GM23338 (cell line): ENCODE measurements around the gene TOMM7. TPM values are rescaled to one million over a fixed set of nuclear protein-coding genes. Genes with fewer than 3 reads are reported as not detected.

Experiments used
- ATAC-seq: fragments of 200-7000 bp; cut with Tn5 transposase; 3 replicates; pipeline ENCODE4 v1.9.1; 2020
- DNase-seq: peaks from one replicate; pipeline ENCODE4 v3.0.0-alpha.2; 2015; ENCODE audit warnings: low spot score
- H2AFZ ChIP-seq: fragments of 200-600 bp; sonication (generic); 2 replicates; pipeline ENCODE4 v1.8.0; 2016; ENCODE audit warnings: antibody characterized with exemption, mild to moderate bottlenecking, moderate library complexity
- H3F3A ChIP-seq: fragments of 200-600 bp; sonication (generic); replicated peaks from 2 replicates; pipeline ENCODE4 v1.8.0; 2017; ENCODE audit warnings: antibody characterized with exemption, mixed run types, low read depth
- H3K27ac ChIP-seq: fragments of 200-600 bp; sonication (generic); 2 replicates; pipeline ENCODE4 v1.6.1; 2016; ENCODE audit warnings: low read depth
- H3K27me3 ChIP-seq: fragments of 200-600 bp; sonication (generic); 2 replicates; pipeline ENCODE4 v1.8.0; 2016; ENCODE audit warnings: mild to moderate bottlenecking, mixed run types, moderate library complexity; ENCODE audit not compliant: insufficient read depth
- H3K36me3 ChIP-seq: fragments of 200-600 bp; sonication (generic); 2 replicates; pipeline ENCODE4 v1.8.0; 2016; ENCODE audit warnings: mild to moderate bottlenecking; ENCODE audit not compliant: insufficient read depth
- H3K4me1 ChIP-seq: fragments of 200-600 bp; sonication (generic); 2 replicates; pipeline ENCODE4 v1.8.0; 2016; ENCODE audit warnings: mild to moderate bottlenecking, moderate library complexity; ENCODE audit not compliant: insufficient read depth
- H3K4me2 ChIP-seq: fragments of 200-600 bp; sonication (generic); 2 replicates; pipeline ENCODE4 v1.7.1; 2017; ENCODE audit warnings: mixed run types
- H3K4me3 ChIP-seq: fragments of 200-600 bp; sonication (generic); 2 replicates; pipeline ENCODE4 v1.6.1; 2016; ENCODE audit warnings: mixed run types
- H3K79me2 ChIP-seq: fragments of 200-600 bp; sonication (generic); replicated peaks from 2 replicates; pipeline ENCODE4 v1.8.0; 2017; ENCODE audit warnings: mild to moderate bottlenecking; ENCODE audit not compliant: insufficient read depth
- H3K9me2 ChIP-seq: fragments of 200-600 bp; sonication (generic); 2 replicates; pipeline ENCODE4 v1.8.0; 2017; ENCODE audit not compliant: insufficient read depth
- H4K20me1 ChIP-seq: fragments of 200-600 bp; sonication (generic); replicated peaks from 2 replicates; pipeline ENCODE4 v1.8.0; 2017; ENCODE audit warnings: mild to moderate bottlenecking; ENCODE audit not compliant: insufficient read depth
- H3K27ac Mint-ChIP-seq: 2 replicates; pipeline ENCODE4 v1.8.0; 2020; ENCODE audit warnings: inconsistent platforms, mild to moderate bottlenecking, moderate library complexity, mixed read lengths
- H3K27me3 Mint-ChIP-seq: 3 replicates; pipeline ENCODE4 v1.8.0; 2022; ENCODE audit warnings: low read depth, mild to moderate bottlenecking, moderate library complexity, mixed read lengths, inconsistent platforms; ENCODE audit not compliant: insufficient read depth, poor library complexity
- H3K36me3 Mint-ChIP-seq: 3 replicates; pipeline ENCODE4 v1.8.0; 2021; ENCODE audit warnings: low read depth, mild to moderate bottlenecking, inconsistent platforms, moderate library complexity, mixed read lengths
- H3K4me1 Mint-ChIP-seq: 3 replicates; pipeline ENCODE4 v1.8.0; 2020; ENCODE audit warnings: mild to moderate bottlenecking, inconsistent platforms, mixed read lengths
- H3K4me3 Mint-ChIP-seq: 3 replicates; pipeline ENCODE4 v1.8.0; 2021; ENCODE audit warnings: moderate library complexity, mild to moderate bottlenecking, inconsistent platforms, mixed read lengths
- H3K9me3 Mint-ChIP-seq: 3 replicates; pipeline ENCODE4 v1.8.0; 2020; ENCODE audit warnings: moderate library complexity, mild to moderate bottlenecking, inconsistent platforms, mixed read lengths
- CTCF ChIP-seq, 2 experiments: fragments of 200-600 bp in 1 of 2; sonication (generic) in 1 of 2; conservative IDR thresholded peaks; 2 replicates each; pipeline versions ENCODE4 v1.5.1 to v1.6.1; 2016 to 2017; ENCODE audit warnings: antibody characterized with exemption in 2 of 2, low read depth in 2 of 2, mild to moderate bottlenecking in 2 of 2, moderate library complexity in 1 of 2
- EZH2 ChIP-seq: fragments of 200-600 bp; sonication (generic); IDR thresholded peaks from one replicate; pipeline ENCODE4 v1.8.0; 2017; ENCODE audit warnings: antibody characterized with exemption, mild to moderate bottlenecking, low read depth; ENCODE audit not compliant: unreplicated experiment
- JUNB ChIP-seq: IDR thresholded peaks from one replicate; pipeline ENCODE4 v1.6.1; 2016; ENCODE audit warnings: antibody characterized with exemption; ENCODE audit not compliant: unreplicated experiment
- NANOG ChIP-seq: IDR thresholded peaks from 2 replicates; pipeline ENCODE4 v1.6.1; 2016; ENCODE audit warnings: antibody characterized with exemption, borderline replicate concordance
- POLR2AphosphoS5 ChIP-seq: IDR thresholded peaks from 2 replicates; pipeline ENCODE4 v1.6.1; 2016; ENCODE audit warnings: antibody characterized with exemption, low read depth
- ZNF114 ChIP-seq: fragments of 250-450 bp; sonication (Bioruptor Pico); IDR thresholded peaks from 2 replicates; pipeline ENCODE4 v1.5.0; 2020; ENCODE audit warnings: mild to moderate bottlenecking, moderate library complexity
- polyA plus RNA-seq: library from polyadenylated mRNA; unstranded; fragments of >200 nt; fragmentation: Nextera tagmentation; extraction: Ambion mirVana; gene quantifications from 2 replicates; pipeline ENCODE4 v1.2.1, GENCODE V29; 2016
- total RNA-seq: library from RNA; depleted of rRNA; stranded (reverse); fragments of >200 nt; shearing (Covaris generic); gene quantifications from 2 replicates; pipeline ENCODE4 v1.2.3, GENCODE V29; 2014

Gene TOMM7
- total and polyA plus RNA-seq, 2 experiments from 2014 or later, result 164 to 920 TPM

- no peaks in the 10 kb centered on the region for H3F3A ChIP-seq
- no peaks in the 10 kb centered on the region for H4K20me1 ChIP-seq
- H3K4me1 ChIP-seq, result no peaks in the 10 kb centered on the region
- H3K36me3 Mint-ChIP-seq, result peaks cover 8% of the 10 kb centered on the region
- no peak overlapping the region for H3K4me2 ChIP-seq
- no peak overlapping the region for H2AFZ ChIP-seq
- H3K79me2 ChIP-seq, result no peaks in the 10 kb centered on the region
- peaks cover 9% of the 10 kb centered on the region; the same call in 1 of the 2 replicates for H3K9me2 ChIP-seq
- H3K27me3 Mint-ChIP-seq, result peaks cover 6% of the 10 kb centered on the region
- no peaks in the 10 kb centered on the region for H3K36me3 ChIP-seq
- H3K4me3 Mint-ChIP-seq, result no peak overlapping the region
- no peak overlapping the region for H3K4me3 ChIP-seq
- no peak for ATAC-seq
- no peak overlapping the region for H3K27ac ChIP-seq
- H3K27me3 ChIP-seq, result no peaks in the 10 kb centered on the region
- H3K4me1 Mint-ChIP-seq, result peaks cover 11% of the 10 kb centered on the region; the same call in 1 of the 3 replicates
- no peak for TF ChIP-seq POLR2AphosphoS5
- no peak for TF ChIP-seq CTCF (conservative IDR thresholded peaks at IDR 0.05; ENCODE audit: low read depth in 2 of 2)
- TF ChIP-seq ZNF114 (CRISPR knock-in tag), result no peak
- TF ChIP-seq NANOG, result no peak
- no peak for TF ChIP-seq EZH2
- TF ChIP-seq JUNB, result no peak
- no peak for DNase-seq
- H3K27ac Mint-ChIP-seq, result no peak overlapping the region
- no peaks in the 10 kb centered on the region for H3K9me3 Mint-ChIP-seq
Observed at GRCh38 chr7:22872096-22872807, 49.6 kb upstream of the TOMM7 start.

GRCh38 chr7:22871661-22872060 is 49.0 kb upstream of the TOMM7 start:
- no peaks in the 10 kb centered on the region for H3K9me3 Mint-ChIP-seq
- Histone ChIP-seq H3K4me1 (no peaks in the 10 kb centered on the region; the same call in 1 of the 2 replicates), H4K20me1 (no peaks in the 10 kb centered on the region), H2AFZ (no peak overlapping the region), H3F3A (no peaks in the 10 kb centered on the region), H3K4me2 (no peak overlapping the region), H3K27me3 (no peaks in the 10 kb centered on the region), H3K36me3 (no peaks in the 10 kb centered on the region), H3K4me3 (no peak overlapping the region), H3K27ac (no peak overlapping the region), H3K9me2 (peaks cover 9% of the 10 kb centered on the region; the same call in 1 of the 2 replicates), H3K79me2 (no peaks in the 10 kb centered on the region)
- no peak for ATAC-seq
- peaks cover 8% of the 10 kb centered on the region for H3K36me3 Mint-ChIP-seq
- peaks cover 11% of the 10 kb centered on the region; the same call in 1 of the 3 replicates for H3K4me1 Mint-ChIP-seq
- TF ChIP-seq JUNB, result no peak
- TF ChIP-seq CTCF (conservative IDR thresholded peaks at IDR 0.05; ENCODE audit: low read depth in 2 of 2), result no peak
- TF ChIP-seq POLR2AphosphoS5, result no peak
- no peak for TF ChIP-seq EZH2
- no peak for TF ChIP-seq NANOG
- no peak for DNase-seq
- no peak overlapping the region for H3K4me3 Mint-ChIP-seq
- peaks cover 6% of the 10 kb centered on the region for H3K27me3 Mint-ChIP-seq
- no peak overlapping the region for H3K27ac Mint-ChIP-seq
